ENCODE measurements around the gene CMPK1. TPM values are rescaled to one million over a fixed set of nuclear protein-coding genes. Genes with fewer than 3 reads are reported as not detected.

CMPK1 gene
- total RNA-seq, 1 donor from 2014 or later: 94.5 TPM

DNA sequence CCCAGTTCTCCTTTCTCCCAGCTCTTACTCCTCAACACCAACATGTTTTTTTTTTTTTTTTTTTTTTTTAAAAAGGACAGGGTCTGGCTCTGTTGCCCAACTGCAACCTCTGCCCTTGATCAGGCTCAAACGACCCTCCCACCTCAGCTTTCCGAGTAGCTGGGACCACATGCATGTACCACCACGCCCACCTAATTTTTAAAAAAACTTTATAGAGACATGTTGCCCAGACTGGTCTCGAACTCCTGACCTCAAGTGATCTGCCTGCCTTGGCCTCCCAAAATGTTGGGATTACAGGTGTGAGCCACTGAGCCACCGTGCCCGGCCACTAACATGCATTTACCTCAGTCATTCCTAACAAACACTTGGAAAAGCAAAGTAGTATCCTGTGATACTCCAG is 51.4 kb downstream of the CMPK1 start:
- Histone ChIP-seq H3K27me3 (ENCODE audit: control insufficient read depth, insufficient read depth, low read length) (no peaks in the 10 kb centered on the region), H3K36me3 (ENCODE audit: control insufficient read depth, insufficient read depth, low read length) (no peaks in the 10 kb centered on the region), H3K4me3 (ENCODE audit: low read depth, low read length) (no peak overlapping the region)
- FAIRE-seq: no peak
- DNase-seq (ENCODE audit: low read depth): no peak
- TF ChIP-seq, protein P1, sequence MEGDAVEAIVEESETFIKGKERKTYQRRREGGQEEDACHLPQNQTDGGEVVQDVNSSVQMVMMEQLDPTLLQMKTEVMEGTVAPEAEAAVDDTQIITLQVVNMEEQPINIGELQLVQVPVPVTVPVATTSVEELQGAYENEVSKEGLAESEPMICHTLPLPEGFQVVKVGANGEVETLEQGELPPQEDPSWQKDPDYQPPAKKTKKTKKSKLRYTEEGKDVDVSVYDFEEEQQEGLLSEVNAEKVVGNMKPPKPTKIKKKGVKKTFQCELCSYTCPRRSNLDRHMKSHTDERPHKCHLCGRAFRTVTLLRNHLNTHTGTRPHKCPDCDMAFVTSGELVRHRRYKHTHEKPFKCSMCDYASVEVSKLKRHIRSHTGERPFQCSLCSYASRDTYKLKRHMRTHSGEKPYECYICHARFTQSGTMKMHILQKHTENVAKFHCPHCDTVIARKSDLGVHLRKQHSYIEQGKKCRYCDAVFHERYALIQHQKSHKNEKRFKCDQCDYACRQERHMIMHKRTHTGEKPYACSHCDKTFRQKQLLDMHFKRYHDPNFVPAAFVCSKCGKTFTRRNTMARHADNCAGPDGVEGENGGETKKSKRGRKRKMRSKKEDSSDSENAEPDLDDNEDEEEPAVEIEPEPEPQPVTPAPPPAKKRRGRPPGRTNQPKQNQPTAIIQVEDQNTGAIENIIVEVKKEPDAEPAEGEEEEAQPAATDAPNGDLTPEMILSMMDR (IDR thresholded peaks at IDR 0.05; ENCODE audit: insufficient read depth, low read length, severe bottlenecking): no peak

DNA sequence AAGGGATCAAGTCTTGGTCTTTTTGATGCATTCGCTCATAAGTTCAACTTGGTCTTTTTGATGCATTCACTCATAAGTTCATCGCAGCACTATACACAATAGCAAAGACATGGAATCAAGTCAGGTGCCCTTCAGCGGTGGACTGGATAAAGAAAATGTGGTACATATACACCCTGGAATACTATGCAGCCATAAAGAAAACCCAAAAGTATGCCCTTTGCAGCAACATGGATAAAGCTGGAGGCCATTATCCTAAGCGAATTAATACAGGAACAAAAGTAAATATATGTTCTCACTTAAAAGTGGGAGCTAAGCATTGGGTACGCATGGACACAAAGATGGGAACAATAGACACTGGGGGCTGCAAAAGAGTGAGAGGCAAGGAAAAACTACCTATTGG is 52.7 kb downstream of the CMPK1 start:
- DNase-seq (ENCODE audit: low read depth) (no peak), FAIRE-seq (no peak)
- Histone ChIP-seq H3K36me3 (ENCODE audit: control insufficient read depth, insufficient read depth, low read length) (no peaks in the 10 kb centered on the region), H3K27me3 (ENCODE audit: control insufficient read depth, insufficient read depth, low read length) (no peaks in the 10 kb centered on the region), H3K4me3 (ENCODE audit: low read depth, low read length) (no peak overlapping the region)
- TF ChIP-seq, protein P1 (IDR thresholded peaks at IDR 0.05; ENCODE audit: insufficient read depth, low read length, severe bottlenecking): no peak

DNA sequence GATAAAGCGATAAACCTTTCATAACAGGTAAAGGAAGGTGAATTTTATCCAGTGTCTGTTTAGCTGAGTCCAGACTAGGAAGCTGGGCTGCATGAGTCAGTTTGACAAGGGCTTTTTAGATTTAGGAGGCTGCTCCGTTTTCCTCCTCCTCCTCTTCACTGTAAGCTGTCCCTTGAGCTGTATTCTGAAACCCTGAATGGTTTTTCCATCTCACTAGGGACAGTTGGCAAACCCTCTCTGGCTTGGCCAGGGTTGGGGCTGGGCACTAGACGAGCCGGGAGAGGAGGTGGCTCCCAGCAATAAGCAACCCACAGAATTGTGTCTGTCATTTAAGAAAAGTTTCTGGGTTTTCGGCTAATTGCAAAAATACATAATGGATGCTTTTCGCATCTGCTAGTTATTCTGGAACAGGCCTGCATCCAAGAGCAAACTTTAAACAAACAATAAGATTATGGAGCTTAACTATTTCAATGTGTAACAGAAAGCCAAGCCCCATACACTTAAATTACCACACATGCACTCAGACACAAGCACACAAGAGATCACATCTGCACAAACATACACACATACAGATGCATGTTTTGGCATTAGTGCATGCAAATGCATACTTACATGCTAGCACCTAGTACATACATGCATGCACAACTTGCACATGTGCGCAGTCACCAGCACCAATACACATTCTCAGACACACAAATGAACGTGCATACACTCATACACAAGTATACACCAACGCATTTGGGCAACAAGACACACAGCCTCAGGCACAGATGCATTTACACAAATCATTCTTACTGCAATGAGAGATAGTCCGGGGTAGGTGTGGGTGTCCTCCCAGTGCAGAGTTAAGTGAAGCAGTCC is 54.7 kb downstream of the CMPK1 start:
- FAIRE-seq: peak; percentile 43
- no peaks in the 10 kb centered on the region for H3K36me3 ChIP-seq (ENCODE audit: control insufficient read depth, insufficient read depth, low read length)
- TF ChIP-seq, protein P1 (IDR thresholded peaks at IDR 0.05; ENCODE audit: insufficient read depth, low read length, severe bottlenecking): no peak

DNA sequence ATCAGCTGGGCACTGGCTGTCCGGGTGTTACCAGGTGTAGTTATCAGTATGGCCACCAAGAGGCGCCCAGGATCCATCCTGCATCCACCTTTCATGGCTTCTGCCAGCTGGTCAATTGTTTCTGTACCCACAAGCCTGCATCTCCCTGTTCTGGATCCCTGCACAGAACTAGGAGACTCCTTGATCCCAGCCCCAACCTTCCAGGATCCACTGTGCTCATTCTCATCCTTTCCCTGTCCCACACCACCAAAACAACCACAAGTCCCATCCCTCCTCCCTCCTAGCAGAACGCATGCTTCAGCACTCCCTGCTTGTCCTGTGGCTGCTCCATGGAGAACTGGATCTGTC is 55.3 kb downstream of the CMPK1 start:
- TF ChIP-seq, protein P1 (IDR thresholded peaks at IDR 0.05; ENCODE audit: insufficient read depth, low read length, severe bottlenecking): peak; percentile 93
- FAIRE-seq (no peak), DNase-seq (ENCODE audit: low read depth) (peak; percentile 58)
- Histone ChIP-seq H3K4me3 (ENCODE audit: low read depth, low read length) (no peak overlapping the region), H3K27me3 (ENCODE audit: control insufficient read depth, insufficient read depth, low read length) (no peaks in the 10 kb centered on the region), H3K36me3 (ENCODE audit: control insufficient read depth, insufficient read depth, low read length) (no peaks in the 10 kb centered on the region)

More for the DNA sequence above, 54.7 kb downstream of the CMPK1 start:
- Histone ChIP-seq H3K27me3 (ENCODE audit: control insufficient read depth, insufficient read depth, low read length) (no peaks in the 10 kb centered on the region), H3K4me3 (ENCODE audit: low read depth, low read length) (no peak overlapping the region)
- DNase-seq (ENCODE audit: low read depth): no peak

DNA sequence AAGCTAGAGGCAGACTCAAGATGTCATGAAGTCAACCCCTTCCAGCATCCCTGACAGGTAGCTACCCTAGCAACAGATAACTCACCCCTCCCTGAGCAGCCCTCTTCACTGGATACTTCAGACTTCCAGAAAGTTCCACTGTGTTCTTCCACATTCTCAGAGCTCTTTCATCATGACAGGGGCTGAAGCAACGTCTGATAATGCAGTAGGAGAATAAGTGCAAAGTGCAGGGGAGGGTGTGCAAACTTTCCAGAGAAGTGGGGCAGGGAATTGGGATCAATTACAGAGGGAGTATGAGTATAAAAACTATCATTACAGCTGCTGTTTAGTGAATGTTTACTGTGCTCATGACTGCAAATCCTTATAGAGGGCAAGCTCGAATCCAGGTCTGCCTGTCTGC is 56.1 kb downstream of the CMPK1 start:
- Histone ChIP-seq H3K27me3 (ENCODE audit: control insufficient read depth, insufficient read depth, low read length) (no peaks in the 10 kb centered on the region), H3K4me3 (ENCODE audit: low read depth, low read length) (no peak overlapping the region), H3K36me3 (ENCODE audit: control insufficient read depth, insufficient read depth, low read length) (no peaks in the 10 kb centered on the region)
- FAIRE-seq: no peak
- TF ChIP-seq, protein P1 (IDR thresholded peaks at IDR 0.05; ENCODE audit: insufficient read depth, low read length, severe bottlenecking): no peak
- no peak for DNase-seq (ENCODE audit: low read depth)

DNA sequence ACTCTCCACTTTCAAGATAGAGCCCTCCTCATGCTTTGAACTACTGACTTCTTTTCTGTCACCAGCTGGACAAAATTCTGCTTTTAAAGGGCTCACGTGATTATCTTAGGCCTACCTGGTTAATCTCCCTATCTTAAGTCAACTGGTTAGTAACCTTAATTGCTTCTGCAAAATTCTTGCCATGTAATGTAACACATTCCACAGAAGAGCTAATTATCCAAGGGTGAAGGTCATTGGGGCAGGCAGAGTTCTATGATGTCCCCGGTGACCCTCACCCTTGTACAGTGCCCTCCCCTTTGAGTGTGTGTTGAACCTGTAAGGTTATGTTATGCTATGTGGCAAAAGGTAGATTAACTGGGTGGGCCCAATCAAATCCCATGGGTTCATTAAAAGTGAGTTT is 57.3 kb downstream of the CMPK1 start:
- no peaks in the 10 kb centered on the region for H3K27me3 ChIP-seq (ENCODE audit: control insufficient read depth, insufficient read depth, low read length)
- no peak overlapping the region for H3K4me3 ChIP-seq (ENCODE audit: low read depth, low read length)
- no peak for DNase-seq (ENCODE audit: low read depth)
- H3K36me3 ChIP-seq (ENCODE audit: control insufficient read depth, insufficient read depth, low read length): no peaks in the 10 kb centered on the region
- no peak for FAIRE-seq
- TF ChIP-seq, protein P1 (IDR thresholded peaks at IDR 0.05; ENCODE audit: insufficient read depth, low read length, severe bottlenecking): no peak
